HG03196 (cell line): ENCODE results near the gene CNOT4.
"Not testable (repeated sequence)": the region's sequence is repeated elsewhere in the genome, so short reads cannot be mapped to it uniquely, and the experiment has no call there.

Source experiments
- ATAC-seq: cut with Tn5 transposase; IDR thresholded peaks from one replicate; pipeline ENCODE4 v1.9.1; 2021; ENCODE audit not compliant: unreplicated experiment

Gene CNOT4

GRCh38 chr7:135512135-135512887 is 2.4 kb upstream of the CNOT4 start:
- peak; percentile 33 for ATAC-seq

- no peak for ATAC-seq
Observed at GRCh38 chr7:135510592-135511183, 786 bp upstream of the CNOT4 start.

- ATAC-seq = no peak
Observed at GRCh38 chr7:135509589-135509838, 388 bp downstream of the CNOT4 start.

- ATAC-seq = no peak
Observed at GRCh38 chr7:135508883-135509588, 866 bp downstream of the CNOT4 start.

GRCh38 chr7:135501402-135501801 is 8.5 kb downstream of the CNOT4 start:
- no peak for ATAC-seq

GRCh38 chr7:135499818-135500217 is 10.1 kb downstream of the CNOT4 start:
- ATAC-seq = no peak

- ATAC-seq = not testable (repeated sequence)
Observed at GRCh38 chr7:135497161-135497560, 12.7 kb downstream of the CNOT4 start.

GRCh38 chr7:135493362-135493761 is 16.5 kb downstream of the CNOT4 start:
- no peak for ATAC-seq

GRCh38 chr7:135492151-135492550 is 17.8 kb downstream of the CNOT4 start:
- no peak for ATAC-seq

- no peak for ATAC-seq
Observed at GRCh38 chr7:135490783-135491182, 19.1 kb downstream of the CNOT4 start.

GRCh38 chr7:135489791-135490190 is 20.1 kb downstream of the CNOT4 start:
- no peak for ATAC-seq

GRCh38 chr7:135486261-135486920 is 23.5 kb downstream of the CNOT4 start:
- no peak for ATAC-seq

GRCh38 chr7:135481598-135481979 is 28.3 kb downstream of the CNOT4 start:
- no peak for ATAC-seq

- ATAC-seq = no peak
Observed at GRCh38 chr7:135480966-135481597, 28.8 kb downstream of the CNOT4 start.

GRCh38 chr7:135475521-135475920 is 34.4 kb downstream of the CNOT4 start:
- ATAC-seq = no peak

GRCh38 chr7:135469705-135470104 is 40.2 kb downstream of the CNOT4 start:
- ATAC-seq = not testable (repeated sequence)

- no peak for ATAC-seq
Observed at GRCh38 chr7:135467207-135467711, 42.6 kb downstream of the CNOT4 start.

GRCh38 chr7:135466442-135467206 is 43.3 kb downstream of the CNOT4 start:
- no peak for ATAC-seq

GRCh38 chr7:135463908-135464307 is 46.0 kb downstream of the CNOT4 start:
- no peak for ATAC-seq

GRCh38 chr7:135459951-135460567 is 49.8 kb downstream of the CNOT4 start:
- peak; percentile 52 for ATAC-seq
